Sigmoid colon (tissue), 4 donors: ENCODE measurements around the gene TTLL8.

ENCODE experiments used
- POLR2AphosphoS5 ChIP-seq, 4 donors: sonication (generic); formaldehyde crosslinking; IDR thresholded peaks; one replicate each; pipeline ENCODE4 v1.6.1; 2017; ENCODE audit warnings: antibody characterized with exemption in 4 of 4
- TF ChIP-seq, protein P1 (sequence below), 4 experiments: fragments of 450-650 bp in 3 of 4; fragments of 200-600 bp in 1 of 4; IDR thresholded peaks; one replicate each; pipeline ENCODE4 v1.5.1; 2016 to 2019; ENCODE audit warnings: antibody characterized with exemption in 4 of 4, mild to moderate bottlenecking in 3 of 4, moderate library complexity in 2 of 4

DNA sequence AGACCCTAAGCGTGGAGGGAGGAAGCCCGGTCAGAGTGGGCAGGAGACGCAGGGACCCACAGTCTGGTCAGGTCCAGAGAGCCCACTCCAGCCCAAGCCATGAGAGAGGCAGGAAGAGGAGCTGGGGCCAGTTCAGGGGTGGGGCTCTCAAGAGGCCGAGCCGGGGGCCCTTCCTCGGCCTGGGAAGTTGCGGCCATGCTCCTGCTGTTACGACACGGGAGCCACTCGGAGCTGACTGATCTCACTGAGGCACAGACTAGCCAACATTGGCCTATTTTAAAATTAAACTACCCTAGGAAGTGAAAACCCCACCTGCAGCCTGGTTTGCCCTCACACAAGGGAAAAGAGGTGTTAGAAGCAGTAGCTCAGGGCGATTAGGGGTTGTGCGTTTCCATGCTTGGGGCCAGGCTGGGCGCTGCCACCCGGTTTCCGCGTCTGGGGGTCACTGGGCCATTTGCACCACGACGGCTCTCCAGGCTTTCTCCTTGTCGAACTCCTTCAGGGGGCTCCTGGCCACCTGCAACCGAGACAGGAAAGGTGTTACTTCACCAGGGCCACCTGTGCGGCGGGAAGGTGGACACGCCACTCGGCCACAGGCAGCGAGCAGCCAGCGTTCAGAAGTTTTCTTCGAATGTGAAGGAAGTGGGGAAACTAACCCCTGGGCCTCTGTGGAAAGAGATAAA is 3.2 kb upstream of the TTLL8 start:
- TF ChIP-seq POLR2AphosphoS5 (IDR thresholded peaks at IDR 0.05) = no peak
- TF ChIP-seq, protein P1, sequence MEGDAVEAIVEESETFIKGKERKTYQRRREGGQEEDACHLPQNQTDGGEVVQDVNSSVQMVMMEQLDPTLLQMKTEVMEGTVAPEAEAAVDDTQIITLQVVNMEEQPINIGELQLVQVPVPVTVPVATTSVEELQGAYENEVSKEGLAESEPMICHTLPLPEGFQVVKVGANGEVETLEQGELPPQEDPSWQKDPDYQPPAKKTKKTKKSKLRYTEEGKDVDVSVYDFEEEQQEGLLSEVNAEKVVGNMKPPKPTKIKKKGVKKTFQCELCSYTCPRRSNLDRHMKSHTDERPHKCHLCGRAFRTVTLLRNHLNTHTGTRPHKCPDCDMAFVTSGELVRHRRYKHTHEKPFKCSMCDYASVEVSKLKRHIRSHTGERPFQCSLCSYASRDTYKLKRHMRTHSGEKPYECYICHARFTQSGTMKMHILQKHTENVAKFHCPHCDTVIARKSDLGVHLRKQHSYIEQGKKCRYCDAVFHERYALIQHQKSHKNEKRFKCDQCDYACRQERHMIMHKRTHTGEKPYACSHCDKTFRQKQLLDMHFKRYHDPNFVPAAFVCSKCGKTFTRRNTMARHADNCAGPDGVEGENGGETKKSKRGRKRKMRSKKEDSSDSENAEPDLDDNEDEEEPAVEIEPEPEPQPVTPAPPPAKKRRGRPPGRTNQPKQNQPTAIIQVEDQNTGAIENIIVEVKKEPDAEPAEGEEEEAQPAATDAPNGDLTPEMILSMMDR (IDR thresholded peaks at IDR 0.05) = no peak
